Measurements from ENCODE around the gene C4orf33.

GRCh38 chr4:129113434-129113833, 17.5 kb downstream of the C4orf33 start:
- TF ChIP-seq KAT7 (CRISPR knock-in tag; IDR thresholded peaks at IDR 0.05; ENCODE audit: borderline replicate concordance), result no peak
- no peak for TF ChIP-seq KDM5B (IDR thresholded peaks at IDR 0.05; ENCODE audit: insufficient replicate concordance, low read depth, low read length)
- TF ChIP-seq CTCF (IDR thresholded peaks at IDR 0.05 in 2 of 3, conservative IDR thresholded peaks at IDR 0.05 in 1 of 3; ENCODE audit: insufficient read depth in 2 of 3, low read depth in 1 of 3, low read length in 3 of 3), result no peak
- TF ChIP-seq ZBTB7A (IDR thresholded peaks at IDR 0.05; ENCODE audit: borderline replicate concordance, control insufficient read depth, low read depth, low read length), result no peak
- no peak for TF ChIP-seq MAFK (IDR thresholded peaks at IDR 0.05; ENCODE audit: low read length)
- TF ChIP-seq FOXM1 (IDR thresholded peaks at IDR 0.05; ENCODE audit: low read depth), result no peak
- TF ChIP-seq FOXM1 (CRISPR knock-in tag; IDR thresholded peaks at IDR 0.05; ENCODE audit: low read depth), result no peak
- no peak for TF ChIP-seq MTA1 (IDR thresholded peaks at IDR 0.05; ENCODE audit: borderline replicate concordance)
- no peak for TF ChIP-seq HNRNPK (IDR thresholded peaks at IDR 0.05; ENCODE audit: low read depth, low read length, poor library complexity, severe bottlenecking)

Measured in K562 (cell line).